HG03575 (cell line): ENCODE results near the gene NUPR1.
"Not testable (repeated sequence)": the region's sequence is repeated elsewhere in the genome, so short reads cannot be mapped to it uniquely, and the experiment has no call there.

Experiments
- ATAC-seq: cut with Tn5 transposase; IDR thresholded peaks from one replicate; pipeline ENCODE4 v1.9.1; 2021; ENCODE audit not compliant: unreplicated experiment, insufficient number of reproducible peaks, low FRiP score; ENCODE audit errors: extremely low read depth

NUPR1 gene

GRCh38 chr16:28538733-28539596 is at the start of gene NUPR1:
NUPR1 (minus strand) TSS chr16:28538974; CDS start chr16:28538907, 67 bp downstream.
- ATAC-seq = no peak

GRCh38 chr16:28587386-28587785 is 48.6 kb upstream of the NUPR1 start:
- ATAC-seq = no peak

- ATAC-seq = no peak
Measured at GRCh38 chr16:28586466-28586865, 47.7 kb upstream of the NUPR1 start.

- no peak for ATAC-seq
Measured at GRCh38 chr16:28585674-28586073, 46.9 kb upstream of the NUPR1 start.

GRCh38 chr16:28580726-28581315 is 42.0 kb upstream of the NUPR1 start:
- no peak for ATAC-seq

GRCh38 chr16:28575446-28576109 is 36.8 kb upstream of the NUPR1 start:
- ATAC-seq = no peak

GRCh38 chr16:28574925-28575324 is 36.2 kb upstream of the NUPR1 start:
- ATAC-seq = no peak

- ATAC-seq = no peak
Measured at GRCh38 chr16:28573738-28574718, 35.3 kb upstream of the NUPR1 start.

GRCh38 chr16:28572696-28573510 is 34.1 kb upstream of the NUPR1 start:
- no peak for ATAC-seq

- no peak for ATAC-seq
Measured at GRCh38 chr16:28569968-28570752, 31.4 kb upstream of the NUPR1 start.

GRCh38 chr16:28569021-28569420 is 30.2 kb upstream of the NUPR1 start:
- ATAC-seq = no peak

GRCh38 chr16:28567292-28567691 is 28.5 kb upstream of the NUPR1 start:
- ATAC-seq = no peak

GRCh38 chr16:28566233-28566925 is 27.6 kb upstream of the NUPR1 start:
- not testable (repeated sequence) for ATAC-seq

- ATAC-seq = no peak
Measured at GRCh38 chr16:28563218-28563617, 24.4 kb upstream of the NUPR1 start.

- no peak for ATAC-seq
Measured at GRCh38 chr16:28562199-28562598, 23.4 kb upstream of the NUPR1 start.

- ATAC-seq = no peak
Measured at GRCh38 chr16:28561557-28562187, 22.9 kb upstream of the NUPR1 start.
